Ovary (tissue), 9 donors: Measurements from ENCODE around the gene CENPC. TPM values are rescaled to one million over a fixed set of nuclear protein-coding genes. Genes with fewer than 3 reads are reported as not detected.
"Not testable (repeated sequence)": the region's sequence is repeated elsewhere in the genome, so short reads cannot be mapped to it uniquely, and the experiment has no call there.

Experiments
- DNase-seq, 5 donors: peaks; one replicate each; pipeline ENCODE4 v3.0.0-alpha.2; 2019 to 2020
- H3K27ac ChIP-seq, 2 donors: fragments of 200-600 bp; one replicate each; pipeline versions ENCODE4 v1.5.1 to v1.8.0; 2019 to 2022
- H3K27me3 ChIP-seq: fragments of 200-600 bp; one replicate; pipeline ENCODE4 v1.8.0; 2022
- H3K36me3 ChIP-seq: fragments of 200-600 bp; sonication (generic); one replicate; pipeline ENCODE4 v1.5.1; 2019
- H3K4me1 ChIP-seq: one replicate; pipeline ENCODE4 v1.8.1; 2013; ENCODE audit warnings: mild to moderate bottlenecking, moderate library complexity; ENCODE audit not compliant: insufficient read depth
- H3K4me3 ChIP-seq: fragments of 200-600 bp; sonication (generic); one replicate; pipeline ENCODE4 v1.5.1; 2017
- H3K9me3 ChIP-seq, 2 donors: fragments of 200-600 bp in 1 of 2; sonication (generic) in 1 of 2; one replicate each; pipeline versions ENCODE4 v1.5.1 to v1.8.1; 2013 to 2019; ENCODE audit warnings: mild to moderate bottlenecking in 1 of 2, moderate library complexity in 1 of 2
- EP300 ChIP-seq: sonication (generic); formaldehyde crosslinking; IDR thresholded peaks from one replicate; pipeline ENCODE4 v1.6.1; 2017; ENCODE audit warnings: antibody characterized with exemption
- POLR2A ChIP-seq: fragments of 450-650 bp; IDR thresholded peaks from one replicate; pipeline ENCODE4 v1.6.1; 2017; ENCODE audit warnings: antibody characterized with exemption, mild to moderate bottlenecking, moderate library complexity
- WGBS, 3 donors: extraction: QIAGEN DNeasy Blood & Tissue Kit in 1 of 3; methylation state at CpG; one replicate each; pipeline versions ENCODE4 v1.1.5 to v1.1.7; 2013 to 2017; 5-methylcytosine and 5-hydroxymethylcytosine counted together
- intact Hi-C, 4 donors: fragments of 100-400 bp; cut with DNase I; formaldehyde crosslinking; loops; one replicate each; pipeline versions ENCODE4 v1.11.0 to v1.15.1; 2022 to 2023
- polyA plus RNA-seq, 2 donors: library from polyadenylated mRNA; stranded (reverse); fragments of 200-250 nt in 1 of 2; fragments of 350-450 nt in 1 of 2; fragmentation: Illumina TruSeq in 1 of 2; extraction: RNeasy Lipid Tissue Mini Kit (QIAGEN cat#74804) in 1 of 2; gene quantifications; one replicate each; pipeline ENCODE4 v1.2.3, GENCODE V29; 2013 to 2014
- total RNA-seq, 7 donors: library from RNA; depleted of rRNA in 2 of 7; stranded (reverse); fragments of >200 nt in 2 of 7; fragmentation: NEBNext Ultra II Directional in 3 of 7; extraction: Animal tissue kit (Norgen Biotek cat#: 25700) in 3 of 7; gene quantifications; one replicate each; pipeline versions ENCODE4 v1.1.0 to v1.2.4, GENCODE V29; 2016 to 2023
- TF ChIP-seq, protein P1 (sequence below), 3 donors: fragments of 450-650 bp in 2 of 3; fragments of 200-600 bp in 1 of 3; IDR thresholded peaks; one replicate each; pipeline versions ENCODE4 v1.5.1 to v1.8.0; 2016 to 2022; ENCODE audit warnings: antibody characterized with exemption in 3 of 3, mild to moderate bottlenecking in 1 of 3
- donor health status: DM: no; HTN: no; CAD: no; lungs with moderate emphysema.
- donor health status: DM: no; HTN: no; CAD: no.
- donor health status: Bipolar disorder and iron deficiency.
- donor health status: DM: yes; HTN: yes; CAD: no.
- donor health status: DM: no; HTN: no; CAD: no.
- donor health status: DM: yes; HTN: yes; CAD: no.

The CENPC gene
- total and polyA plus RNA-seq, 9 donors, result 9.8 to 46.7 (median 27.7) TPM

DNA sequence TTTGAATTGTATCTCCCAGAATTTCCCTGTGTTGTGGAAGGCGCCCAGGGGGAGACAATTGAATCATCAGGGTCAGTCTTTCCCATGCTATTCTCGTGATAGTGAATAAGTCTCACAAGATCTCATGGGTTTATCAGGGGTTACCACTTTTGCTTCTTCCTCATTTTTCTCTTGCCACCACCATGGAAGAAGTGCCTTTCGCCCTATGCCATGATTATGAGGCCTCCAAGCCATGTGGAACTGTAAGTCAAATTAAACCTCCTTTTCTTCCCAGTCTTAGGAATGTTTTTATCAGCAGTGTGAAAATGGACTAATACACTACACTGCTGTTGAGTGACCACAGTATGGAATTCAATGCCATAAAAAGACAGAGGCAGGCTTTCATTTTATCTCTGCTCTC is 12.2 kb downstream of the CENPC start:
- H3K27me3 ChIP-seq, result no peaks in the 10 kb centered on the region
- no peak overlapping the region for H3K4me3 ChIP-seq
- no peaks in the 10 kb centered on the region for H3K36me3 ChIP-seq
- no peak for DNase-seq
- H3K4me1 ChIP-seq, result peaks cover 1% of the 10 kb centered on the region
- H3K9me3 ChIP-seq, result no peaks in the 10 kb centered on the region
- H3K27ac ChIP-seq, result no peak overlapping the region
- intact Hi-C loops, result no loop called here
- TF ChIP-seq EP300, result no peak
- TF ChIP-seq POLR2A, result no peak
- TF ChIP-seq, protein P1, sequence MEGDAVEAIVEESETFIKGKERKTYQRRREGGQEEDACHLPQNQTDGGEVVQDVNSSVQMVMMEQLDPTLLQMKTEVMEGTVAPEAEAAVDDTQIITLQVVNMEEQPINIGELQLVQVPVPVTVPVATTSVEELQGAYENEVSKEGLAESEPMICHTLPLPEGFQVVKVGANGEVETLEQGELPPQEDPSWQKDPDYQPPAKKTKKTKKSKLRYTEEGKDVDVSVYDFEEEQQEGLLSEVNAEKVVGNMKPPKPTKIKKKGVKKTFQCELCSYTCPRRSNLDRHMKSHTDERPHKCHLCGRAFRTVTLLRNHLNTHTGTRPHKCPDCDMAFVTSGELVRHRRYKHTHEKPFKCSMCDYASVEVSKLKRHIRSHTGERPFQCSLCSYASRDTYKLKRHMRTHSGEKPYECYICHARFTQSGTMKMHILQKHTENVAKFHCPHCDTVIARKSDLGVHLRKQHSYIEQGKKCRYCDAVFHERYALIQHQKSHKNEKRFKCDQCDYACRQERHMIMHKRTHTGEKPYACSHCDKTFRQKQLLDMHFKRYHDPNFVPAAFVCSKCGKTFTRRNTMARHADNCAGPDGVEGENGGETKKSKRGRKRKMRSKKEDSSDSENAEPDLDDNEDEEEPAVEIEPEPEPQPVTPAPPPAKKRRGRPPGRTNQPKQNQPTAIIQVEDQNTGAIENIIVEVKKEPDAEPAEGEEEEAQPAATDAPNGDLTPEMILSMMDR (IDR thresholded peaks at IDR 0.05), result no peak
- 96 to 99% (median 98%) methylated on average over 3 of the region's 3 CpGs for WGBS, 3 donors

GRCh38 chr4:67532397-67532796 is 12.9 kb downstream of the CENPC start:
- H3K27ac ChIP-seq, DNase-seq, H3K4me3 ChIP-seq, H3K4me1 ChIP-seq, H3K36me3 ChIP-seq, intact Hi-C loops, H3K9me3 ChIP-seq, H3K27me3 ChIP-seq: not testable (repeated sequence)
- 93 to 96% (median 95%) methylated on average over 4 of the region's 4 CpGs for WGBS, 3 donors

- Histone ChIP-seq H3K4me3 (no peak overlapping the region), H3K36me3 (no peaks in the 10 kb centered on the region), H3K4me1 (peaks cover 1% of the 10 kb centered on the region), H3K27me3 (no peaks in the 10 kb centered on the region), H3K27ac (no peak overlapping the region), H3K9me3 (no peaks in the 10 kb centered on the region)
- intact Hi-C loops, result no loop called here
- TF ChIP-seq, protein P1 (IDR thresholded peaks at IDR 0.05), result no peak
- no peak for TF ChIP-seq EP300
- no peak for TF ChIP-seq POLR2A
- WGBS, 3 donors, result 80 to 89% (median 81%) methylated on average over 4 of the region's 4 CpGs
- DNase-seq, result no peak
These were observed 13.8 kb downstream of the CENPC start for GRCh38 chr4:67531379-67531962.

DNA sequence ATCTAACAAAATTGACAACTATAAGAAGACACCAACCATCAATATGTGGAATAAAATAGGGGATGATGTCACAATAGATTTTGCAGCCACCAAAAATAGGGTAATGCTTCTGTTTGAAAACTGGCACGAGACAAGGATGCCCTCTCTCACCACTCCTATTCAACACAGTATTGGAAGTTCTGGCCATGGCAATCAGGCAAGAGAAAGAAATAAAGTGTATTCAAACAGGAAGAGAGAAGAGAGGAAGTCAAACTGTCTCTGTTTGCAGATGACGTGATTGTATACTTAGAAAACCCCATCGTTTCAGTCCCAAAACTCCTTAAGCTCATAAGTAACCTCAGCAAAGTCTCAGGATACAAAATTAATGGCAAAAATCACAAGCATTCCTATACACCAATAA is 21.2 kb downstream of the CENPC start:
- intact Hi-C loops, H3K27ac ChIP-seq, H3K9me3 ChIP-seq, H3K4me3 ChIP-seq, H3K27me3 ChIP-seq, DNase-seq, H3K4me1 ChIP-seq, H3K36me3 ChIP-seq: not testable (repeated sequence)
- WGBS, 3 donors, result 91 to 95% (median 93%) methylated on average over 3 of the region's 3 CpGs

GRCh38 chr4:67522851-67523671 is 22.2 kb downstream of the CENPC start:
- H3K27me3 ChIP-seq, result no peaks in the 10 kb centered on the region
- intact Hi-C loops, result no loop called here
- H3K4me1 ChIP-seq, result no peaks in the 10 kb centered on the region
- no peaks in the 10 kb centered on the region for H3K9me3 ChIP-seq
- H3K4me3 ChIP-seq, result no peak overlapping the region
- TF ChIP-seq, protein P1 (IDR thresholded peaks at IDR 0.05), result no peak
- TF ChIP-seq POLR2A (no peak), EP300 (no peak)
- DNase-seq, result no peak
- no peak overlapping the region for H3K27ac ChIP-seq
- WGBS, 3 donors, result 87 to 89% (median 88%) methylated on average over 10 of the region's 10 CpGs
- no peaks in the 10 kb centered on the region for H3K36me3 ChIP-seq
